ENCODE data around the gene PMAIP1. TPM values are rescaled to one million over a fixed set of nuclear protein-coding genes. Genes with fewer than 3 reads are reported as not detected.
A peak's percentile ranks its signal among the peaks of the same experiment; 100 is the strongest.
"Not testable (repeated sequence)": the region's sequence is repeated elsewhere in the genome, so short reads cannot be mapped to it uniquely, and the experiment has no call there.

PMAIP1 gene
- 20.5 and 24.5 TPM in 2 replicates for total RNA-seq (2012; rRNA removed)

- peaks cover 8% of the 10 kb centered on the region for H3K36me3 ChIP-seq (ENCODE audit: insufficient read depth, low read length)
- H3K4me1 ChIP-seq (ENCODE audit: control insufficient read depth, insufficient read depth, low read length): peaks cover 28% of the 10 kb centered on the region
- peak within 1 kb of the TSS; percentile 82 for H3K9ac ChIP-seq (ENCODE audit: low read depth, low read length)
- H3K9me3 ChIP-seq (replicated peaks; ENCODE audit: low read length): no peaks in the 10 kb centered on the region
- H3K27me3 ChIP-seq (ENCODE audit: control insufficient read depth, insufficient read depth, low read length): no peaks in the 10 kb centered on the region
- H3K4me3 ChIP-seq (ENCODE audit: low read length): peak within 1 kb of the TSS; percentile 86
- H3K4me2 ChIP-seq (ENCODE audit: low read length): peak within 1 kb of the TSS; percentile 85
Observed at GRCh38 chr18:59899298-59900221, at the start of gene PMAIP1. Gene PMAIP1, plus strand, starts transcription at chr18:59899996. Its CDS starts 182 bp downstream, at chr18:59900178.

- Histone ChIP-seq H3K9me3 (replicated peaks; ENCODE audit: low read length) (no peaks in the 10 kb centered on the region), H3K36me3 (ENCODE audit: insufficient read depth, low read length) (no peaks in the 10 kb centered on the region), H3K4me1 (ENCODE audit: control insufficient read depth, insufficient read depth, low read length) (no peaks in the 10 kb centered on the region), H3K4me2 (ENCODE audit: low read length) (no peak overlapping the region), H3K27me3 (ENCODE audit: control insufficient read depth, insufficient read depth, low read length) (no peaks in the 10 kb centered on the region), H3K9ac (ENCODE audit: low read depth, low read length) (no peak overlapping the region), H3K4me3 (ENCODE audit: low read length) (no peak overlapping the region)
Observed at GRCh38 chr18:59851784-59852399, 47.9 kb upstream of the PMAIP1 start.

GRCh38 chr18:59852548-59852947 is 47.2 kb upstream of the PMAIP1 start:
- no peaks in the 10 kb centered on the region for H3K27me3 ChIP-seq (ENCODE audit: control insufficient read depth, insufficient read depth, low read length)
- no peaks in the 10 kb centered on the region for H3K36me3 ChIP-seq (ENCODE audit: insufficient read depth, low read length)
- H3K9me3 ChIP-seq (replicated peaks; ENCODE audit: low read length): no peaks in the 10 kb centered on the region
- H3K4me1 ChIP-seq (ENCODE audit: control insufficient read depth, insufficient read depth, low read length): no peaks in the 10 kb centered on the region
- H3K4me2 ChIP-seq (ENCODE audit: low read length): no peak overlapping the region
- no peak overlapping the region for H3K4me3 ChIP-seq (ENCODE audit: low read length)
- no peak overlapping the region for H3K9ac ChIP-seq (ENCODE audit: low read depth, low read length)

GRCh38 chr18:59853380-59853779 is 46.4 kb upstream of the PMAIP1 start:
- Histone ChIP-seq H3K27me3 (ENCODE audit: control insufficient read depth, insufficient read depth, low read length) (no peaks in the 10 kb centered on the region), H3K36me3 (ENCODE audit: insufficient read depth, low read length) (no peaks in the 10 kb centered on the region), H3K9ac (ENCODE audit: low read depth, low read length) (no peak overlapping the region), H3K4me2 (ENCODE audit: low read length) (no peak overlapping the region), H3K9me3 (replicated peaks; ENCODE audit: low read length) (no peaks in the 10 kb centered on the region), H3K4me3 (ENCODE audit: low read length) (no peak overlapping the region), H3K4me1 (ENCODE audit: control insufficient read depth, insufficient read depth, low read length) (no peaks in the 10 kb centered on the region)

GRCh38 chr18:59853988-59854387 is 45.8 kb upstream of the PMAIP1 start:
- H3K9me3 ChIP-seq (replicated peaks; ENCODE audit: low read length); H3K4me2 ChIP-seq (ENCODE audit: low read length); H3K4me3 ChIP-seq (ENCODE audit: low read length); H3K4me1 ChIP-seq (ENCODE audit: control insufficient read depth, insufficient read depth, low read length); H3K9ac ChIP-seq (ENCODE audit: low read depth, low read length); H3K27me3 ChIP-seq (ENCODE audit: control insufficient read depth, insufficient read depth, low read length); H3K36me3 ChIP-seq (ENCODE audit: insufficient read depth, low read length): not testable (repeated sequence)

GRCh38 chr18:59861009-59861408 is 38.8 kb upstream of the PMAIP1 start:
- no peaks in the 10 kb centered on the region for H3K4me1 ChIP-seq (ENCODE audit: control insufficient read depth, insufficient read depth, low read length)
- no peak overlapping the region for H3K4me3 ChIP-seq (ENCODE audit: low read length)
- H3K9me3 ChIP-seq (replicated peaks; ENCODE audit: low read length): no peaks in the 10 kb centered on the region
- H3K27me3 ChIP-seq (ENCODE audit: control insufficient read depth, insufficient read depth, low read length): peaks cover 4% of the 10 kb centered on the region
- no peak overlapping the region for H3K9ac ChIP-seq (ENCODE audit: low read depth, low read length)
- H3K4me2 ChIP-seq (ENCODE audit: low read length): no peak overlapping the region
- H3K36me3 ChIP-seq (ENCODE audit: insufficient read depth, low read length): no peaks in the 10 kb centered on the region

GRCh38 chr18:59861963-59862819 is 37.6 kb upstream of the PMAIP1 start:
- no peaks in the 10 kb centered on the region for H3K9me3 ChIP-seq (replicated peaks; ENCODE audit: low read length)
- no peak overlapping the region for H3K9ac ChIP-seq (ENCODE audit: low read depth, low read length)
- no peak overlapping the region for H3K4me2 ChIP-seq (ENCODE audit: low read length)
- H3K4me3 ChIP-seq (ENCODE audit: low read length): no peak overlapping the region
- H3K27me3 ChIP-seq (ENCODE audit: control insufficient read depth, insufficient read depth, low read length): peaks cover 4% of the 10 kb centered on the region
- no peaks in the 10 kb centered on the region for H3K4me1 ChIP-seq (ENCODE audit: control insufficient read depth, insufficient read depth, low read length)
- H3K36me3 ChIP-seq (ENCODE audit: insufficient read depth, low read length): no peaks in the 10 kb centered on the region

GRCh38 chr18:59865241-59865986 is 34.4 kb upstream of the PMAIP1 start:
- H3K4me1 ChIP-seq (ENCODE audit: control insufficient read depth, insufficient read depth, low read length): peaks cover 1% of the 10 kb centered on the region
- H3K9me3 ChIP-seq (replicated peaks; ENCODE audit: low read length): no peaks in the 10 kb centered on the region
- H3K27me3 ChIP-seq (ENCODE audit: control insufficient read depth, insufficient read depth, low read length): peaks cover 4% of the 10 kb centered on the region
- no peak overlapping the region for H3K4me2 ChIP-seq (ENCODE audit: low read length)
- no peak overlapping the region for H3K9ac ChIP-seq (ENCODE audit: low read depth, low read length)
- H3K36me3 ChIP-seq (ENCODE audit: insufficient read depth, low read length): no peaks in the 10 kb centered on the region
- H3K4me3 ChIP-seq (ENCODE audit: low read length): no peak overlapping the region

- Histone ChIP-seq H3K4me2 (ENCODE audit: low read length) (no peak overlapping the region), H3K27me3 (ENCODE audit: control insufficient read depth, insufficient read depth, low read length) (peaks cover 4% of the 10 kb centered on the region)
Observed at GRCh38 chr18:59866551-59867269, 33.1 kb upstream of the PMAIP1 start.

GRCh38 chr18:59867337-59868104 is 32.3 kb upstream of the PMAIP1 start:
- Histone ChIP-seq H3K4me1 (ENCODE audit: control insufficient read depth, insufficient read depth, low read length) (peaks cover 5% of the 10 kb centered on the region), H3K9ac (ENCODE audit: low read depth, low read length) (no peak overlapping the region), H3K9me3 (replicated peaks; ENCODE audit: low read length) (no peaks in the 10 kb centered on the region), H3K4me3 (ENCODE audit: low read length) (no peak overlapping the region), H3K4me2 (ENCODE audit: low read length) (no peak overlapping the region), H3K36me3 (ENCODE audit: insufficient read depth, low read length) (no peaks in the 10 kb centered on the region), H3K27me3 (ENCODE audit: control insufficient read depth, insufficient read depth, low read length) (peaks cover 2% of the 10 kb centered on the region)

More at GRCh38 chr18:59866551-59867269, 33.1 kb upstream of the PMAIP1 start:
- H3K9ac ChIP-seq (ENCODE audit: low read depth, low read length): no peak overlapping the region
- no peak overlapping the region for H3K4me3 ChIP-seq (ENCODE audit: low read length)
- no peaks in the 10 kb centered on the region for H3K9me3 ChIP-seq (replicated peaks; ENCODE audit: low read length)
- H3K4me1 ChIP-seq (ENCODE audit: control insufficient read depth, insufficient read depth, low read length): peaks cover 5% of the 10 kb centered on the region
- no peaks in the 10 kb centered on the region for H3K36me3 ChIP-seq (ENCODE audit: insufficient read depth, low read length)

All from skeletal muscle satellite cell (primary cell).